SK-MEL-5 (cell line): ENCODE measurements around the gene SP9. TPM values are rescaled to one million over a fixed set of nuclear protein-coding genes. Genes with fewer than 3 reads are reported as not detected.

Experiments used
- DNase-seq: peaks from one replicate; pipeline ENCODE4 v3.0.0-alpha.2; 2016; ENCODE audit warnings: low read depth, low spot score
- in situ Hi-C: cut with HindIII; loops from 2 replicates; pipeline ENCODE4 v1.10.0; 2016; ENCODE audit warnings: low sequenced_read_pairs, high pct_unique_total_duplicates, low pct_unique_long_range_greater_than_20kb
- polyA plus RNA-seq, 2 experiments: library from polyadenylated mRNA; depleted of rRNA; stranded (reverse); fragments of >200 nt; gene quantifications; 2 replicates each; pipeline ENCODE4 v1.2.3, GENCODE V29; 2015
- total RNA-seq: library from RNA; depleted of rRNA; stranded (reverse); fragments of >200 nt; shearing (Covaris generic); gene quantifications from 2 replicates; pipeline ENCODE4 v1.2.3, GENCODE V29; 2014; rRNA removed

The SP9 gene
- total RNA-seq: 0.11 and 0.13 TPM in 2 replicates
- 0.31 and 0.65 TPM in 2 replicates for polyA plus RNA-seq (2015; cell fraction: cytosol; rRNA removed)
- not detected in 2 replicates for polyA plus RNA-seq (2015; cell fraction: nucleus; rRNA removed)

DNA sequence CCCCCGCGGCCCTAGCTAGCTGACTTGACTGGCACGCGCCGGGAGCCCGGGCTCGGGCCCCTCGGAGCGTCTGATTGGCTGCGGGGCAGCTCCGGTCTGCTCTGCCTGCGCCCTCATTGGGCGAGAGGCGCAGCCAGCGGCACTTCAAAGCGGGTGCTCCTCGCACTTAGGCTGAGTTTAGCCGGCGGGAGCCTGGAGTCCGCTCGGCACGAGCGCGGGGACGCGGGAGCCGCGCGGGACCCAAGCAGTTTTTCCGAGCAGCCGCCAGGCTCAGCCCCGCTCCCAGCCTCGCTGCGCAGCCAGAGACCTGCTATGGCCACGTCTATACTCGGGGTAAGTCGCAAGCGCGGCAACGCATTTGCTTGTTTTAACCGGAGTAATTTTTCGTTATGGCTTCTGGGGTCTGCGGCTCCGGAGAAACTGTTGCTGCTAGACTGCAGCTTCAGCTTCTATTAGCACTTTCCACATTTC is at the start of gene SP9:
SP9 (plus strand) TSS at position 174 of the 471 bp plus-strand sequence; CDS start at position 313, 139 bp downstream.
- in situ Hi-C loops: no loop called here

DNA sequence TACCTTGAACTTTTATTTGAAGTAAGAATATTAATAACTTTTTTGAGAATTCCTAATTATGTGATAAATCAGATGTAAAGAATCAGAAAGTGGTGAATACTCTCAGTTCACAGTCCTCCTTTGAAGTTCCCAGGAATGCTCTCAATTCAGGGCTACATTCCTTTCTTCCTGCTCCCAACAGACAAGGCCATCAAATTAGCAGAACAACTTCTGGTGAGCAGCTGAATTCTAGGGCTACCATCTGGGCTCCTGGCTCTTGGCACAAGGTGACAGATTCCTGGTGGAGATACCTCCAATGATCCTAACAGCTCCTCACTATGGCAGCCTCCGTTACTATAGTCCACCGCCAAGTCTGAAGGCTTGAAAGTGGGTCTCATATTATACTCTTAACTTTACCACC is 48.6 kb upstream of the SP9 start:
- in situ Hi-C loops: no loop called here
- DNase-seq: no peak

More for the DNA sequence above, at the start of gene SP9:
- no peak for DNase-seq

DNA sequence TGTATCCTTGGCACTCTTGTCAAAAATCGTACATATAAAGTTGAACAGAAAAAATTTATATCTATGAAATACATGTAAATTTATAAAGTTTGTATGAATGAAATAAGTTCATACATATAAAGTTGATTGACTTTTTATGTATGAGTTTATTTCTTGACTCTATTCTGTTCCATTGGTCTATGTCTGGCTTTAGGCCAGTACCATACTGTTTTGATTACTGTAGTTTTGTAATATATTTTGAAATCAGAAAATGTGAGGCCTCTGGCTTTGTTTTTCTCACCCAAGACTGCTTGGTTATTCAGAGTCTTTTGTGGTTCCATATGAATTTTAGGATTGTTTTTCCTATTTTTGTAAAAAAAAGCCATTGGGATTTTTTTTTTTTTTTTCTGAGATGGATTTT is 41.8 kb upstream of the SP9 start:
- in situ Hi-C loops: no loop called here
- no peak for DNase-seq

DNA sequence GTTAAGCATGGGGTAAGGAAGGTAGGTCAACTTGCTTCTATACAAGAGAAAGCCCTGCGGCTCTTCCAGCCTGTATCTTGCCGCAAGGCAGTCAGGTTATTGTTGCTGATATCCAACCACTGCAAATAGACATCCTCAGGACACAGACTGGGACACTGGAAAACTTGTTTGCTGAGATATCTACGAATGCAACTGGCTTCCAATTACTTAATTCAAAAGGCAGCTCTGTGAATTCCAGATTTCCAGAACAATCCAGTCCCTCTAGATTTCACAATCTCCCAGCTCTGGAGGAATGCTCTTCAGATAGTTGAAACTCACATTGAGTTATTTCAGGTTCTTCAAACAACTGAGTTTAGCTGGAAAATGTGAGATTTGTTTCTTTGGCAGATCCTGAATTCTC is 34.6 kb upstream of the SP9 start:
- DNase-seq: no peak
- in situ Hi-C loops: no loop called here

DNA sequence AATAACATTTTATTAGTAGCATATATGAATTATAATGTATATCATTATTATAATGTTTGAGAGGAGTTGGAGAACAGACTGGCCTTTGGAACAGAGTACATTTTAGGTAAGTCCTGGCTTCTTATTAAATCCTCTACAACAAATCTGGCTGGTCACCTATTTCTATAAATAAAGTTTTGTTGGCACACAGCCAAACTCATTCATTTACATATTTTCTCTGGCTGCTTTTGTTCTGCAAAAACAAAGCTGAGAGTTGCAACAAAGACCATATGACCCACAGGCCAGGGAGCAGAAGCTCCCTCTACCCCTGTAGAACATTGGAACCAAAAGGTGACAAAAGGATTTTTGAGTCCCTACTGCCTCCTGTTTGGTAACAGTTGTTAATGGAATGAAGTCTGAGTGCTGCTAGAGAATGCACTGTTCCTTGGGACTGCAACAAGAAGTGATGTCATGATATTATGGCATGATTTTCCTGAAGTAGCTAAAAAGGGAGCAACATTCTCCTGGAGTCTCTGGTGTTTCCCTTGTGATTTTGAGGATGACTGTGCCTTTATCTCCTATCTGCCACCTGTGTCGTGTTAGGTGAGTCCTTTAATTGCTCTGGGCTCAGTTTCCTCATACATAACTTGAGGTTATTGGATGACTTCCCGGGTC is 22.0 kb upstream of the SP9 start:
- DNase-seq: no peak
- in situ Hi-C loops: no loop called here

DNA sequence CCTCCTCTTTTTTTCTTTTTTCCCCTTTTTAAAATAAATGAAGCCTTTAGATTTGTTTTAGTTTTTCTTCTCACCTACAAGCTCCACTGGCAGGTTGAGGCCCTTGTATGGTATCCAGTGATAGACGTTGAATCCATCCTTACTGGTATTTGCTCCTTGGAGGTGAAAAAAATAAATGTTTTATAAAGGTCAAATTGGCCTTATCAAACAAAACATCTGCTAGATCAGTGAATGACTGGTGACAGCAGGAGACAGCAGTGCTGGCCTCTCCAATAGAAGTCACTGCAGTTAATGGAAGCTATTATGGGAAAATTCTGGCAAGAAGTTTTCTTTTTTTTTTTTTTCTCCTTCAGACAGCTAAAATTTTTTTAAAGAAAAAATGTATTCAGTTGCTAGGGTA is 12.6 kb upstream of the SP9 start:
- in situ Hi-C loops: no loop called here
- no peak for DNase-seq

DNA sequence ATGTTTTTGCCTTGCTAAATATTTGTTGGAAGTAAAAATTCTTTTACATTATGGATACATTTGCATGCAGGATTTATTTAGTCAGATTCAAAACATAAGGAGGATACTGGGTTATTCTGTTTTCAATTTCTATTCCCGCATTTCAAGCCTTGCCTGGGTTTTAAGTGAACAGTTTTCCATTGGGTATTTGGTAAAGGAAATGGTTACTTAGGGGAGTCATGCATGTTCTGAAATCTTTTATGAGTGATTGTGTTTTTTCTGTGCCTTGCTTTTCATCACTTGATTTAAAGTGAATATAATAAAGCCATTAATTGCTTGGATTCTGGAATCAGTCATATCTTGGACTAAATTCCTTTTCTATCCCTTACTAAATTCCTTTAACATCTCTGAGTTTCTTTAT is 12.0 kb upstream of the SP9 start:
- DNase-seq: no peak
- in situ Hi-C loops: no loop called here

DNA sequence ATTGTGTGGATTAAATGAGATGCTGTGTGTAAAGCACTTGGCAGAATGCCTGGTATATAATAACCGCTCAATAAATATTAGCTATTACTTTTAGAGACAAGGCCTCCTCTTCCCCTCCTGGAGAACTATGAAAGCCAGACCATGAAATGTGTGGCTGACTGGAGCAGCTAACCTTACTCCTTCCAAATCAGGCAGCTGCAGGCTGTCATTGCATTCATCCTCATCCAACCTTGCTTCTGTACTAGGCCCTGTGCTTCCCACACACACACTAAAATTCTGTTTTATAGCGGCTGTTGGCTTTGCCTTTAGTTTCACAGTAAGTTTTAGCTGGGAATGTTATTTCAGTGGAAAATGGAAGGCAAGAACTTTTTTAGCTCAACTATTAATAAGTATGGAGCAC is 10.2 kb upstream of the SP9 start:
- in situ Hi-C loops: no loop called here
- no peak for DNase-seq

DNA sequence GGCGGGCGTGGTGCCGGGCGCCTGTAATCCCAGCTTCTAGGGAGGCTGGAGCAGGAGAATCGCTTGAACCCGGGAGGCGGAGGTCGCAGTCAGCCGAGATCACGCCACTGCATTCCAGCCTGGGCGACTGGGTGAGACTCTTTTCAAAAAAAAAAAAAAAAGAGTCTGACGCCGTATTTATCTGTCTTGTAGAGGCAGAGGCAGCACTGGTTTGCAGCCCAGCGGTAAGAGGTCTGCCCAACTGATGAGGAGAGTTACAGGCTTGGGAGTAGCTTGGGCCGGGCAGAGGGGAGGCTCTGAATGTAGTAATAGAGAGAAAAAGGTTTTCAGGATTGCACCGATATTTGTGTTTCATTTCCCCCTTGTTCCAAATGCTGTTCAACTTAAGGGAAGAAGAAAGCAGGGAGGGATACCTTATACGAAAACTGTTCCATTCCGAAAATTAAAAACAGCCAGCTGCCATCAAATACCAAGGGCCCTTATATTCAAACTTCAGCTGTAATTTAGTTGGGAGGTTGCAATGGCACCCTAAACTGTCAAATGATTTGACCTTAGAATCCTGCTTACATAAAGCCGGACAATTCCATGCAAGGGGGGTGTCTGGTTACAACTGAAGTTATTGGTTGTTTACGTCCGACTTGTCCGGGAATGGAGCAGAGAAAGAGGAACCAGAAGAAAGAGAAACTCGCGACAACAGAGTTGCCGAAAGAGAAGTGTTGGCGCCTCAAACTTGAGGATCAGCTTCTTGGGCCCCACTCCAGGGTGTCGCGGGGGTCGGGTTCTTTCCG is 9.2 kb upstream of the SP9 start:
- DNase-seq: no peak
- in situ Hi-C loops: no loop called here

DNA sequence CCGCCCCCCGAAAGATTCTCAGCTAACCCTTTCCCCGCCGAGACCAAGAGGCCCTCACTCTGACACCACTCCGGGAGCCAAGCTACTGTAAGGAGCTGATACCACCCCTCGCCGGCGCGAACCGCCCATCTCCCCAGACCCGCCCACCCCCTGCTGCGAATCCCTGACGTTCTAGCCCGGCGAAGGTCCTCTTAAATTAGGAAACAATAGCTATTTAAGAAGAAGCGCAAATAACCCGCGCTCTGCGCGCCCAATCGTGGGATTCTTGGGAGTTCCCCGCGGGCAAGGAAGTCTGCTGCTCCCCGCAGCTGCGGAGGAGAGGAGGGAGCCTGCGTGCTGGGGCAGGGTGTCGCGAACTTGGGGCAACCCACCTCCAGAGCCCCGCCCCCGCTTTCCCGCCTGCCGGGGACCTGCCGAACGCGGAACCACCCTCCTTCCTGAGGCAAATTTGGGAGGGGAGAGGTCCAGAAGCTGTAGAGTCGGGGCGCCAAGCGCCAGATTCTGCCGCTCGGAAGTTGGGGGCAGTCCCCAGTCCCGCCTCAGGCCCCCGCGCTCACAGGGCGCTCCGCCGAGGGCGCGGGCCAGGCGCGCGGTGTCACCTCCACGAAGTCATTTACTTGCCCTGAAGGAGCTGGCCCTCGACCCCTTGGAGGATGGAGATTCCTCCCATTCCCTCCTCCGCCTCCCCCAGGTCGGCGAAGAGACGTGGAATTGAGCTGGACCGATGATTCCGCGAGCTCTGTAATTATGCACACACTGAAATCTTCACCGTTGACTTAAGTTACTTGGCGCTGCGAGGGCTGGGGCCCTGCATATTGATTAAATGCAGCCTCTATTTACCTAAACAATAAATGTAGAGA is 8.4 kb upstream of the SP9 start:
- DNase-seq: no peak
- in situ Hi-C loops: no loop called here

DNA sequence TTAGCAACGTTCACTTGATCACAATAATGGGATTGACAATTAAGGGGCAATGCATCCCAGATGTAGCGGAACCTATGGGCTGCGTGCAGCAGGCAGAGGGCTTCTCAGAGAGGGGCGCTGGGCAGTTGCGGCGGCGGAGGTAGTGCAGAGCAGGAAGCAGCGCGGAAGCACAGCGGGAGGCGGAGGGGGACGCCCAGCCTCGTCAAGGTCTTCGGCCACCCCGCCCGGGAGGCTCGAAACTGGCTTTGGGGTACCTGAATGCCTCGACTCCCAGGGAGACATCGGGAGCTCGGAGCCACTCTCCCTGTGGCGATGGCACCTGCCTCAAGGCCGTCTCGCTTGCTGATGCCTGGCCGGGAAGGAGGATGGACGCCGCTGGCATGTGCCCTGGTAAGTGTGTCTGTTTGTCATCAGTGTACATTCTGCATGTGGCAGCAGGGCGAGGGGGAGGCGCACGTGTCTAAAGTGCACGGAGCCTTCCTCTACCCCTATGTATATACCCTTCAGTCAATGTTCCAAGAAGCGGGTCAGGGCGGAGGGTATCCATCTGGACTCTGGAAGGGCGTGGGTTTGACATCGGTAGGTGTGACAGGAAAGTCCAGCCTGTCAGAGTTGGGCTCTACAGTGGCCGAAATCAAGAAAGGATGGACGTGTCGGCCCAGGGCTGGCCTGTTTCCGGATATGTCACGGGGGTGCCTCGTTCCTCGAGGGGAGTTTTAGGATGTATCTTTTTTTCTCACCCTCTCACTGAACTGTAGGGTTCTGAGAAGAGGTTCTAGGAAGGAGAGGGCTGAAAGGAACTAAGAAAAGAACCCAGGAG is 7.5 kb upstream of the SP9 start:
- no peak for DNase-seq
- in situ Hi-C loops: no loop called here

DNA sequence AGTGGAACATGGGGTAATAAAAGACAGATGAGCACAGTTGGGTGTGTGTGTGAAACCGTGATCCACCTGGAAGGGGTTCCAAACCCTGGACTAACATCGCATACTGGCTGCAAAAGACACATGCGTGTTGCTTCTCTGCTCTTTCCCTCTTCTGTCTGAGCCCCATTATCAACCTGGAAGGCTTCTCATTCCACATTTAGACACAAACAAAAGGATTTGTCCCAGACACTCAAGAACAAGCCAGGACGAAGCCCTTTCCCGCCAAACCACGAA is 7.0 kb upstream of the SP9 start:
- in situ Hi-C loops: no loop called here
- DNase-seq: no peak

DNA sequence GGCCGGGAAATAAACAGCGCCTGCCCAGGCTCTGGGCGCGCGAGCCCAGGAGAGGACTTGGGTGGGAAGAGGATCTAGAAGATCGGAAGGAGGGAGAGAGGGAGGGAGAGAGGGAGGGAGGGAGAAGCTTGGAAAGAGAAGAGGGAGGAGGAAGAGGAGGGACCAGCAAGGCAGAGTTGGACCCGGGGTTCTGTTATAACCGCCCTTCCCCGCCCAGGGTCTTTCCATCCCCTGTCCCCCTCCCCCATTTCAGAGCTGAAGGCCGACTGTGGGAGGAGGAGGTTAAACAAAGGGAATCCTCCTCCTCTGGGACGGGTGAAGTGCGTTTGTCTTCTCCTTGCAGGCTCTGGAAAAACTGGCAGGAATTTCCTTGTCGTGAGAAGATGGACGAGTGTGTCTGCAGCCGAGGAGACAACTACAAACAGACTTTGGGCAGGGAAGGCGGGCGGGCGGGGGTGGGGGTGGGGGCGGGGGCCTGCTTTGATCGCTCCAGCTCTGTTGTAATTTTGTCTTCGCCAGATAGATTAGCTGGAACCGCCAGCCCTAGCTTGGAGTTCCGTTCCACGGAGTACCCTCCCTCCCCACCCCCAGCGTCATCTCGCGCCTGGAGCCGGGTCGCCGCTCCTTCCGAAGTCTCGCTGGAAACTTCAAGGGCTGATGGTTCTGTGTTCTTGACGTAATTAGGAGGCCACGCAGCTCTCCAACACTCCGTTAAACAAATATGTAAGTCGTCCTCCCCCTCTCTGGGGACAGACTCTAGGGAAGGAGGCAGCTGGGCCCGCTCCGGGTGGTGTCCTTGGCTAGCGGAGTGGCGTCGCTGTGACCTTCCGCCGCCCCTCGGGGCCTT is 6.4 kb upstream of the SP9 start:
- in situ Hi-C loops: no loop called here
- no peak for DNase-seq

DNA sequence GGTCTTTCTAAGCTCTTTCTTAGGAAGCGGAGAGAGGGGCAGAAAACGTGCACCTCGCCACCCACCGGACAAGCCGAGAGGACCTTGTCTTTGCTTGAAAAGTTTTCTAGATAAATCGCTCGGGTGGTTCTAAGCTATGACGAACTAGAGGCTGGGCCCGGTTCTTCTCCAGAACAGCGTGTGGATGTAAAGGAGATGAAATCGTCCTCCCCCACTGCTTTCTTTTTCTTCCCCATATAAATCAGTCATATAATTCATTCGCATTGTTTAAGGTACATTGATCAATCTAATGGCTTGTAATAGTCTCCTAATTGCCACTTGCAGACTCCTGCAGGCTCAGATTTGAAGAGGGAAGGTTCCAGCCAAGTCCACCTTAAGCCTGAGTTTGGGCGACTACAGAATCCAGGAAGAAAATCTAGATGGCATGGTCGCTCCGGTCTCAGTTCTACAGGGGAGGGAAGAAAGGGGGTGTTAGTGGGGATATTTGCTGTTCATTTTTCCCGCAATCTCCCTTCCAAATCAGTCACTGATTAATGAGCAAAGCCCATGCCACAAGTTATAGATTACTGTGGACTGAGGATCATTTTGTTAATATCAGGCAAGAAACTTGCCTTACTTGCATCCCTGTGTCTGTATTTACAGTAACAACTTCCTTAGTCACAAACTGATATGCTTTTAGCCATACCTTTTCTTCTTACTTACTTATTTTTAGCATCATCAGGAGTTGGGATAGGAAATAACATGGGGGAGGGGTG is 5.6 kb upstream of the SP9 start:
- DNase-seq: no peak
- in situ Hi-C loops: no loop called here

DNA sequence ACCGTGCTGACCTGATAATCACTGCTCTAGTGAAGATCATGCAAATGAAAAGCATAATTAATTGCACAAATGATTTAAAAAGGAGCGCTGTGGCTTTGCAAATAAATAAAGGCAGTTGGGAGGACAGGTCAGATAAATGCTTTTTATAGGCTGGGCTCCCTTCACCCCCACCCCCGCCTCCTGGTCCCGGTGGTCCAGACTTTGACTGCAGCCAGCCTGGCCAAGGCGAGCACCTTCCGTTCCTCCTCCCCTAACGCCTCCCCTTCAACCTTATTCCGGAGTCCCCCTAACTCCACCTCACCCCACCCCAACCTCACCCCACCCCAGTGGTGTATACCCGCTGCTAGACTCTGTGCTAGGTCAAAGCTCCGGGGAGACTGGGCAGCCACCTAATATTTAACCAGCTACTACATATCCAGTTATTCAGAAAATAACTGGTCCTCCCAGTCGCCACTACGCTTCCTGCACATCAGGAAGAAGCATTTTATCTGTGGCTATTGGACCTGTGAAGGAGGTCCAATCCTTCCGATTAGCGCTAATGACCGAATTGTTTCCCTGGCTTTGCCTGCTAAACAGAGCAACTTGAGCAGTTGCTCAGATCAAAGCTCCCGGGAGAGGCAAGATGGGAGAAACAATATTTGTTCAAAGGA is 3.7 kb upstream of the SP9 start:
- in situ Hi-C loops: no loop called here
- no peak for DNase-seq
